COLO668 (cell line): Measurements from ENCODE around the gene KHSRP.
"Not testable (repeated sequence)": the region's sequence is repeated elsewhere in the genome, so short reads cannot be mapped to it uniquely, and the experiment has no call there.

Experiments
- DNase-seq: peaks from one replicate; lab custom pipeline; 2025; ENCODE audit not compliant: unreplicated experiment; lab: John Stamatoyannopoulos, UW

The KHSRP gene

DNA sequence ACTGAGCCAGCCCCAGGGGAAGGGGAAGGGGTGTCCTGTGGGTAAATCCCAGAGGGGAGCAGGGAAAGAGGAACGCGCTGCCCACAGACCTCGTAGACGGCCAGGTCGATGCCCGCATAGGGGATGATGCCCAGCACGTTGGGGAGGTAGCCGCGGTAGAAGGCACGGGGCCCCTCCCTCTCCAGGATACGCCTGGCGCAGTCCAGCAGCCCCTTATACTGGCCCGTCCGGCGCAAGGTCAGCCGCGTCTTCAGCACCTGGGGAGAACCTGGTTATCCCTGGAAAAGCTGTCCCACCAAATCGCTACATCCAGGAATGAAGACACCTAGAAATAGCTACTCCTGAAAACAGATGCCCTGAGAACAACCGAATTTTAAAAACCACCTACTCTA lies 27.6 kb upstream of the KHSRP start:
- DNase-seq, result no peak

- DNase-seq, result no peak
These were observed 27.1 kb upstream of the KHSRP start for GRCh38 chr19:6451583-6452222.

GRCh38 chr19:6450166-6450565 lies 25.6 kb upstream of the KHSRP start:
- DNase-seq, result no peak

DNA sequence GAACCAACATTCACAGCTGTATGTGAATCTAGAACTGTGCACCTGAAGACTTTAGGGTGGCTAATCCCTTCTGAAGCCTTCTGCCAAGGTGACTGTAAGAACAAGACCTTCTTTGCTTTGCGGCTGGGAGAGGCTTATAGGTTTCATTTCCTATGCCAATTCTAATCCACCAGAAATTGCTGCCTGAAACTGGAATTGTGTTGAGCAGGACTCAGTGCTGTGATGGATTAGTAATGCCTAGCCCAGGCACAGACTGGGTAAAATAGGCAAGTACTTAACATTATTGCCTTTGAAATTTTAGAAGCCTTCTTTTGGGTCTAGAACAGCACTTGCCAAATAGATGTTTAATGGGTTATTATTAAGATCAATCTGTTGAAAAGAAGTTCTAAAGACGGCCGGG lies 23.4 kb upstream of the KHSRP start:
- DNase-seq, result no peak

- DNase-seq, result no peak
These were observed 21.8 kb upstream of the KHSRP start for GRCh38 chr19:6446452-6446851.

DNA sequence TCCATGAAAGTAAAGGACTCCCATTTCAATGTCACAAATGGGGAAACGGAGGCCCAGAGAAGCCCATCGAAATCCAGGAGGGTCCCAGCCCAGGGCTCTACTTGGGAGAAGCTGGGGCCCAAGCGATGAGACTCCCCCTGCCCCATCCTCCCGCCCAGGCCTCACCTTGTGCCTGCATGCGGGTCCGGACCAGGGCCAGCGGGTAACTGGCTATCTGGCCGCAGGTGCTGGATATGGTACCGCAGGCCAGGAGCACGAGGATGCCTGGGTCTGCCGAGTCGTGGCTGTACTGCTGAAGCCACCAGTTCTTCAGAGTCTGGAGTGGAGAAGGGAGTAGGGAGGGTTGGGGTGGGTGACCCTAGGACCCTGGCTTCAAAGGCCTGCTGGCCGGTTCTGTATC lies 19.4 kb upstream of the KHSRP start:
- no peak for DNase-seq

DNA sequence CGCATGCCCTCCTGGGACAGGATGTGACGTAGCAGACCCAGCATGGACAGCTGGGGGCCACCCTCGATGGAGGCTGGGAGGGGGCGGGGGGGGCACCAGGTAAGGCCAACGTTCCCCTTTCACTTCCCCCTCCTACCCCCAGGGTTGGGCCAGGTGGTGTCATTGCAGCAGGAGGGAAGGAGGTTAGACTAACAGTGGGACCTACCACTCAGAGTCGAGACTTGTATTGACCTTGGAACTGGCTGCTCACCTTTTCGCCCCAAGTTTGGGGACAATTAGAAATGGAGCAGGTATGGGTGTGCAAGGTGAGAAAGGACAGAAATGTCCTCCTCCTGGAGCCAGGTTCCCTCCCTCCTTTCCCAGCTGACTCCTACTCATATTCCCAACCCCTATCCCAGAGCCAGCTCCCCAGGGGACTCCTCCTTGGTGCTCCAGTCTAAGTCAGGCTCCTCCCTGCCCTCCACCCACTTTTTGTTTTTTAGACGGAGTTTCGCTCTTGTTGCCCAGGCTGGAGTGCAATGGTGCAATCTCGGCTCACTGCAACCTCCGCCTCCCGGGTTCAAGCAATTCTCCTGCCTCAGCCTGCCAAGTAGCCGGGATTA lies 17.6 kb upstream of the KHSRP start:
- DNase-seq, result no peak

- no peak for DNase-seq
These were observed 16.3 kb upstream of the KHSRP start for GRCh38 chr19:6440905-6441304.

- DNase-seq, result no peak
These were observed 15.1 kb upstream of the KHSRP start for GRCh38 chr19:6439743-6440142.

DNA sequence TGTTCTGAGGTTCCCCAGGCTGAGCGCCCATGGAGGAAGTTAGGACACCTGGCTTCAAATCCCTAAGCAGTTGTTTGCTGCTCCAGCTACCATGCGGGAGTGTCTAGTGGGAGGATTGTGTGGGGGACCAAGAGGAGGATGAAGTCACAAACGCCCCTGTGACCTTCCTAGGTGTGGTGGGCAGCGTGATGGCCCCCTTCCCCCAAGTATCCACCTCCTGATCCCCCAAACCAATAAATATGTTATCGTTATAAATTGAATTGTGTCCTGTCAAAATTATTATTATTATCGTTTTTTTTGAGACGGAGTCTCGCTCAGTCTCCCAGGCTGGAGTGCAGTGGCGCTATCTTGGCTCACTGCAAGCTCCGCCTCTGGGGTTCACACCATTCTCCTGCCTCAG lies 9.1 kb upstream of the KHSRP start, which contains the start of gene SLC25A41:
TSS of gene SLC25A41 (minus strand) at position 101 of the 400 bp plus-strand sequence. CDS start at position 31, 70 bp downstream.
- no peak for DNase-seq

DNA sequence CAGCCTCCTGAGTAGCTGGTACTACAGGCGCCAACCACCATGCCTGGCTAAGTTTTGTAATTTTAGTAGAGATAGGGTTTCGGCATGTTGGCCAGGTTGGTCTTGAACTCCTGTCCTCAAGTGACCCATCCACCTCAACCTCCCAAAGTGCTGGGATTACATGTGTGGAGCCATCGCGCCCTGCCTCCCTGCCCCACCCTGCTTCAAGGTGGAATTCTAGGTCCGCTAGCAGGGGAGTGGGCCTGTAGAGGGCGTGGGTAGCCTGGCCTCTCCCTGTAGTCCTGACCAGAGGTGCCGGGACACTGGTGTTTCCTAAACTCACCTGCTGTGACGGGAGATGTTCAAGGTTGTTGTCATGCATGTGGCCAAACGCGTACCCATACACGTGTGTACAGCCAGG lies 8.6 kb upstream of the KHSRP start:
- no peak for DNase-seq

GRCh38 chr19:6431891-6432290 lies 7.3 kb upstream of the KHSRP start:
- DNase-seq, result no peak

- no peak for DNase-seq
These were observed 5.0 kb upstream of the KHSRP start for GRCh38 chr19:6429419-6430221.

DNA sequence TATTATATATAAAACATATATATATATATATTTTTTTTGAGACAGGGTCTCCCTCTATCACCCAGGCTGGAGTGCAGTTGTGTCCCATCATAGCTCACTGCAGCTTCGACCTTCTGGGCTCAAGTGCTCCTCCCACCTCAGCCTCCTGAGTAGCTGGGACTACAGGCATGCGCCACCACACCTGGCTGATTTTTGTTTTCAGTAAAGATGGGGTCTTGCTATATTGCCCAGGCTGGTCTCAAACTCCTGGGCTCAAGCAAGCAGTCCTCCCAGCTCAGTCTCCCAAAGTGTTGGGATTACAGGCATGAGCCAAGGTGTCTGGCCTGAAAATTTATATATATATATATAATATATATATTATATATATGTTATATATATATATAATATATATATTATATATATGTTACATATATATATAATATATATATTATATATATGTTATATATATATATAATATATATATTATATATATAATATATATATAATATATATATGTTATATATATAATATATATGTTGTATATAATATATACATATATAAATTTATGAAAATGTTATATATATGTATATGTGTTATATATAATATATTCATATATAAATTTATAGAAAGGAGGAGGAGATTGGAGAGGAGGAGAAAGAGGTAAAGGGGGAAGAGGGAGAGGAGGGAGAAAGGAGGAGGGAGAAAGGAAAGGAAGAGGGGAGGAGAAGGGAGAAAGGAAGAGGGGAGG lies 4.2 kb upstream of the KHSRP start:
- DNase-seq, result not testable (repeated sequence)

- DNase-seq, result no peak
These were observed 2.5 kb upstream of the KHSRP start for GRCh38 chr19:6427131-6427530.

- DNase-seq, result no peak
These were observed 1.4 kb upstream of the KHSRP start for GRCh38 chr19:6425732-6426620.

GRCh38 chr19:6424939-6425731 lies 524 bp upstream of the KHSRP start:
- peak; percentile 99 for DNase-seq

- peak; percentile 25 for DNase-seq
These were observed 964 bp downstream of the KHSRP start for GRCh38 chr19:6423499-6424194.
